T-helper 2 cell (primary cell): ENCODE results near the gene SRPK3.

Source experiments
- DNase-seq, 5 experiments: peaks; one replicate each; pipeline versions ENCODE4 v3.0.0 to v3.0.0-alpha.2; 2012 to 2022

SRPK3 gene

GRCh38 chrX:153789654-153790053 is 8.8 kb downstream of the SRPK3 start:
- DNase-seq = no peak

- DNase-seq = no peak
Measured at GRCh38 chrX:153791104-153791852, 10.4 kb downstream of the SRPK3 start.

DNA sequence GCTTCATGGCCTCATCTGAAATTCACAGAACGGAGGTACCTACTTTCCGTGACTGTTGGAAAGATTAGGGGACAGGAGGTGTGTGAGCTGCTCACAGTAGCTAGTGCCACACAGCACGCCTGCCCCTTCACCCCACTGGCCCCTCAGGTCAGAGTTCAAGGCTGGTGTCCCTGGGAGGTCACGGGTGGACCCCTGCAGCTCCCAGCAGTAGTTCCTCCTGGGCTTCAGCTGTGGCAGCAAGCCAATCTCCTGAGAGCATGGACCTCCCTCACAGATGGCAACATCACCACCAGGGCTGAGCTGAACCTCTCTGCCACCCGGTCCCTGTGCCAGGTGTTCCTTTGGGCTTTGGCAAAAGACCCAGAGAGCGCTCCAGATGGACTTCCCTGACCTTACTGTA is 11.5 kb downstream of the SRPK3 start:
- DNase-seq = no peak

GRCh38 chrX:153793291-153793690 is 12.4 kb downstream of the SRPK3 start:
- DNase-seq = no peak

- peak; percentile 78 to 97 (median 90) for DNase-seq
Measured at GRCh38 chrX:153794018-153794896, 13.4 kb downstream of the SRPK3 start, which contains the start of the genes IDH3G and SSR4. TSS of gene IDH3G (minus strand) at chrX:153794375. CDS start at chrX:153794326, 49 bp downstream. TSS of gene SSR4 (plus strand) at chrX:153794668. CDS start at chrX:153794688, 20 bp downstream.

GRCh38 chrX:153794897-153795816 is 14.3 kb downstream of the SRPK3 start:
- DNase-seq = peak in 2 of 5 experiments; percentile 6 to 21

- no peak for DNase-seq
Measured at GRCh38 chrX:153797415-153798015, 16.7 kb downstream of the SRPK3 start.

DNA sequence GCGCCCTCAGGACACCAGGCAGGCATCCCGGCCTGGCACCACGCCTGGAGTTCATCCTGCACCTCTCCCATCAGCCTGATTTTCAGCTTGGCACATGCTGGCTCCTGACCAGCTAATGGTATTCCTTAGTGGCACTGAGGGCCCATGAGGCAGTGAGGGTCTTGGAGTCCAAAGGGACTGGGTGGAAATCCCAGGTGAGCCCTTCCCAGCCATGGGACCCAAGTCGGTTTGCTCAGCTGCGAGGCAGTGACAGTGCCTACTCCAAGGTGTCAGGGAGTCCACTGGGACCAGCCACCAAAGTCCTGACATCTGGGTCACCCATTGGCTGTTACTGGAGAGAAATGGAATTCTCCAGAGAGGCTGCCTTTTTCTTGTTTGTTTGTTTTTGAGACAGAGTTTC is 18.5 kb downstream of the SRPK3 start:
- no peak for DNase-seq

- DNase-seq = no peak
Measured at GRCh38 chrX:153800177-153800722, 19.4 kb downstream of the SRPK3 start.

- DNase-seq = no peak
Measured at GRCh38 chrX:153800746-153801145, 19.9 kb downstream of the SRPK3 start.

- DNase-seq = no peak
Measured at GRCh38 chrX:153801669-153802068, 20.8 kb downstream of the SRPK3 start.

- no peak for DNase-seq
Measured at GRCh38 chrX:153802513-153803045, 21.7 kb downstream of the SRPK3 start.

DNA sequence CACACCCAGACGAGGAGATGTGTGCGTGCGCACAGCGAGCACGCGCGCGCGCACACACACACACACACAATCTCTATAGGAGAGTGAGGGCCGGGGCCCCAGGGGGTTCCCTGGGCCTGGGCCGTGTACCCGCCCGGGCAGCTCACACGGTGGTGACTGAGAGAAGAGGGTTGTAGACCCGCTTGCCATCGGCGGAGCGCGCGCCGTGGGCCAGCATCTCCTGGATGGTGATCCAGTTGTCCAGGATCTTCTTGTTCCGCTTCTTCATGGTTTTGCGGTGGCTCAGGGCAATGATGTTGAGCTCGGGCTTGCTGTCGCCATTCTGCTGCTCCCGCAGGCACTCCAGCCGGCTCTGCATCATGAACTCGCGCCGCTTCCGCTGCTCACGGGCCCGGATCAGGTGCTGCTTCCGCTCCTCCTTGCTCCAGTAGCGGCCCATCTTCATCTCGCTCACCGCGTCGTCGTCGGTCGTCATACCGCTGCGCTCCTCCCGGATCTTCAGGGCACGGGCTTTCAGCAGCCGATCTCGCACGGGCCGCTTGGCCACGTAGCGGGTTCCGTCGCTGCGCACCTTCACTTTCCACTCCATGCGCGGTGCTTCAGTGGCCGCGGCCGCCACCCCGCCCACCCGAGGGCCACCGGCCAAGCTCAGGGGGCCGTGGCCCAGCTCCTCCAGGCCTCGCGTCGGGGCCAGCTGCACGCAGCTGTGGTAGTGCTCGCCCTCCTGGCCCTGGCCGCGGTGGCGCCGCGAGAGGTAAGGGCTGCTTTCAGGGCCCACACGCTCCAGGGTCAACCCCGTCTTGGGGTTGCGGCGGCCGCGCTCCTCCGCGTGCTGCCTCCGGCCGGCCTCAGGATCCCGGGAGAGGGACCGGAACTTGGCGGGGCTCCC is 22.6 kb downstream of the SRPK3 start:
- no peak for DNase-seq

- no peak for DNase-seq
Measured at GRCh38 chrX:153804100-153804595, 23.3 kb downstream of the SRPK3 start.

GRCh38 chrX:153804621-153805020 is 23.8 kb downstream of the SRPK3 start:
- no peak for DNase-seq

- DNase-seq = no peak
Measured at GRCh38 chrX:153805436-153805835, 24.6 kb downstream of the SRPK3 start.

DNA sequence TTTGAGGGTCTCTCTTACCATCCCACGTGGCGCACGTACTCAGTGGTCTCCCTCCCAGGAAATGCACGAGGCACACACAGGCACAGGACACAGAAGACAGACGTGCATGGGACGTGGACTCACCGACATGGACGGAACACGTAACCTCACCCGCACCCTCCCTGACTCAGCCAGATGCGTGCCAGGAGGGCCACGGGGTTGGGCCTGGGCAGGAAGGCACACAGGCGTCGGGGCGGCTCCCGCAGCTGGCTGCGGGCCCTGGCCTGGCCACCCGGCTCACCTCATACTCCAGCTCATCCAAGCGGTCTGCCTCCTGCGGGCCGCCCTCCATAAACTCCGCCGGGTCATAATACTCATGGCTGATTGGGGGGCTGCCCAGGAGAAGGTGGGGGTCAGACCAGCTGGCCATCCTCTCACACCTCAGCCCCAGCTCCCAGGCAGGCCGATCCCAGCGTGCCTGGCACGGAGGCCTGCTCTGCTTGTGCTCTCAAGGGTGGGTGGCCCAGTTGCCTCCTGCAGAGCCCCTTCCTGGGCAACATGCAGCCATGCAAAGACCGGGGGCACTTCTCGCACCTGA is 26.2 kb downstream of the SRPK3 start:
- no peak for DNase-seq

GRCh38 chrX:153807976-153808375 is 27.1 kb downstream of the SRPK3 start:
- no peak for DNase-seq

- no peak for DNase-seq
Measured at GRCh38 chrX:153812220-153812619, 31.4 kb downstream of the SRPK3 start.

DNA sequence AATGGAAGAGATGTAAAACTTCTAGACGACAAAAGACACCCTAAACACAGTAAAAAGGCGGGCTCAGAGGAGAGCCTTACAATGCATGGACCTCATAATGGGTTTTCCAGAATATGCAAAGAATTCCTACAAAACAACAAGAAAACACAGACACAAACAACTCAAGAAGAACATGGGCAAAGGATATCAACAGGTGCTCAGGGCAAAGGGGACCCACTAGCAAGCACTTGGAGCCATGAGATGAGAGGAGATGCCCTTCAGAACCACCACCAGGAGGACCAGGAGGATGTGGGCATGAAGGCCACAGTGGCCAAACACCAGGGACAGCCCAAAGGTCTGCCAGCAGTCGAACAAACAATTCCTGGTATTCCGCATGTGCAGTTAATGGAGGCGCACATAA is 32.3 kb downstream of the SRPK3 start:
- no peak for DNase-seq
